ENCODE results near the gene TBC1D4.
"Not testable (repeated sequence)": the region's sequence is repeated elsewhere in the genome, so short reads cannot be mapped to it uniquely, and the experiment has no call there.

TBC1D4 gene

DNA sequence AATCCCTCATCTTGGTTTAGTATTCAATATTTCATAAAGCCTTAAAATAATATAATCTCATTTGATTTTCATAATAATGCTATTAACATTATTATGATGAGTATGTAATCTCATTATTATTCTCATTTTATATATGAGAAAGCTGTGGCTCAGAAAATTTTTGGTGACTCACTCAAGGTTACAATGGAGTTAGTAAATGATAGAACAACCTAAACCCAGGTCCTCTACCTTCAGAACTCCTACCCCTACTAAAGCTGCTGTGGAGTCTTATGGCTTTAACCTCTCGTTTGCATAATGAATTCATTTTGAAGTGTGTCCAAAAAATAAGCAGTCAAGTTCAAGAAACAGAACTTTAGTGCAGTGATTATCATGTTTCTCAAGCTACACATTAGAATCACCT is 226.3 kb downstream of the TBC1D4 start:
- DNase-seq: no peak

DNA sequence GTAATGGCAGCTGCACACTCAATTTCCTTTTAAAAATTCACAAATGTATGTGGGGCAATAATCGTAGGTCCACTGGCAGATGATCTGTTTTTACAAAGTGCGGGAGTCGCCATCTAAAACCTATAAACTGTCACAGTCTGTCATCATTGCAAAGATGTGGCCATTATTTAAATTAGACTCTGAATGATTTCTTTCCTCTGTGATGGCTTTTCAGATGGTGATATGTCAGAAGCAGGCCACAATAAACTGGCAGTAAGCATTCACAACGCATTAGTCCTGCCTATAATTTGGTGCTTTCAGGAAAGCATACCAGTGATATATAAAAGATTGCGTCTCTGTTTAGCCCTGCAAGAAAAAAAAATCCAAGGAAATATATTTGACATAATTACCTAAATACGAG is 226.8 kb downstream of the TBC1D4 start:
- DNase-seq: no peak

- DNase-seq: no peak
Measured at GRCh38 chr13:75251188-75251587, 230.8 kb downstream of the TBC1D4 start.

DNA sequence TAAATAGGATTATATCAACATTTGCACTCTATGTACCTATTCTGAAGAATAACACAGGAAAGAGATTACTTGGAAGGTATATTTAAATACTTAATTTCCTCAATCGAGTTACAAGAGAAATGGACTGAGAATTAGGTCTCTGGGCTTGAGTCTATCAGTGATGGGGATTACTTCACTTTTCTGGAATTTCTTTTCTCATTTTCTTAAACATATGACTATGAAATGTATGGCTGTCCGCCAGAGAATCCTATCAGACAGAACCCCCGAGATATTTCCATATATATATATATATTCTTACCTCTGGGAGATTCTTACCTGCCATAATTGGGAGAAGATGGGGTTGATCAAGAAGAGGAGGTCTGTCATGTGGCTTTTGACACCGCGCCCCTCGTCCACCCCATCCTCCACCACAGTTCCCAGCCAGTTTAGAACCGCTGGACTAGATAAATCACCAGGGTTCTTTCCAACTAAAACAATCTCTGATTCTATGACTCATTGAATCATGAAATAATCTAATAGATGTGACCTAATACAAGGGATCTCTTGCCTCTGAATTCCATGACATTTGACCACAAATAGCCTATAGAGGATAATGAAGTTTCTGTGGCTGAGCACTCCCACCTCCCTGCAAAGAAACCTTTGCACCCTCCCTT is 231.3 kb downstream of the TBC1D4 start:
- DNase-seq: no peak

DNA sequence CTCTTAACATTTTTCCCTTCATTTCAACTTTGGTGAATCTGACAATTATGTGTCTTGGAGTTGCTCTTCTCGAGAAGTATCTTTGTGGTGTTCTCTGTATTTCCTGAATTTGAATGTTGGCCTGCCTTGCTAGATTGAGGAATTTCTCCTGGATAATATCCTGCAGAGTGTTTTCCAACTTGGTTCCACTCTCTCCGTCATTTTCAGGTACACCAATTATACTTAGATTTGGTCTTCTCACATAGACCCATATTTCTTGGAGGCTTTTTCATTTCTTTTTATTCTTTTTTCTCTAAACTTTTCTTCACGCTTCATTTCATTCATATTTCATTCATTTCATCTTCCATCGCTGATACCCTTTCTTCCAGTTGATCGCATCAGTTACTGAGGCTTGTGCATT is 236.4 kb downstream of the TBC1D4 start:
- not testable (repeated sequence) for DNase-seq

DNA sequence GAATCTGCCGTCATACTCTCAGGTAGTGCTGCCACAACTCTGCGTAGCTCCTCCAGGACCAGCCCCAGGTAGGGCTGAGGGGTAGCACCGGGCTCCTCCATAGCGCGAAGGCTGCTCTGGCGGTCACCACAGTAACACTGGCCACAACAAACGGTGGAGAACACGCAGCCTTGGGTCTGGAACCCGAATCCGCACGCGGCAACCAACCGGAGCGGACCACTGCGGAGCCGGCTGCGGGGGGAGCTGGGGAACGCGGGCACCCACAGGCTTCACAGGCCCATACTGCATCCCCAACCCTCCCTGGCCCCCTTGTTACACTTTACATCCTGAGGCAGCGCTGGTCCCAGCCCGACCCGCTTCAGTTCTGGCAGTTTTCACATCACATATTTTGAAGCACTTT is 241.7 kb downstream of the TBC1D4 start:
- DNase-seq: not testable (repeated sequence)

GRCh38 chr13:75236774-75237173 is 245.2 kb downstream of the TBC1D4 start:
- DNase-seq: no peak

Measured in amniotic stem cell (primary cell).